BE2C (cell line): ENCODE measurements around the gene CPEB3.

Experiments
- DNase-seq: peaks from one replicate; pipeline ENCODE4 v3.0.0-alpha.2; 2020
- H3K27me3 ChIP-seq: fragments of 250-450 bp; sonication (Bioruptor Pico); 2 replicates; pipeline ENCODE4 v1.5.1; 2020; ENCODE audit warnings: mild to moderate bottlenecking
- H3K36me3 ChIP-seq: fragments of 250-450 bp; sonication (Bioruptor Pico); 2 replicates; pipeline ENCODE4 v1.5.1; 2020; ENCODE audit warnings: mild to moderate bottlenecking
- H3K4me1 ChIP-seq: fragments of 250-450 bp; sonication (Bioruptor Pico); 2 replicates; pipeline ENCODE4 v1.5.1; 2020
- H3K4me3 ChIP-seq: 2 replicates; pipeline ENCODE4 v1.5.1; 2011; ENCODE audit warnings: low read depth, low read length
- H3K9me3 ChIP-seq: fragments of 250-450 bp; sonication (Bioruptor Pico); 2 replicates; pipeline ENCODE4 v1.5.1; 2020
- CTCF ChIP-seq: IDR thresholded peaks from 2 replicates; pipeline ENCODE4 v1.5.1; 2012; ENCODE audit warnings: mild to moderate bottlenecking, low read depth, low read length

CPEB3 gene

GRCh38 chr10:92208736-92209135, 82.1 kb downstream of the CPEB3 start:
- Histone ChIP-seq H3K27me3 (no peaks in the 10 kb centered on the region), H3K4me1 (no peaks in the 10 kb centered on the region; the same call in 1 of the 2 replicates), H3K36me3 (no peaks in the 10 kb centered on the region), H3K4me3 (no peak overlapping the region), H3K9me3 (no peaks in the 10 kb centered on the region)
- no peak for DNase-seq
- TF ChIP-seq CTCF = no peak

GRCh38 chr10:92208157-92208720, 82.6 kb downstream of the CPEB3 start:
- H3K4me1 ChIP-seq = no peaks in the 10 kb centered on the region; the same call in 1 of the 2 replicates
- H3K4me3 ChIP-seq = no peak overlapping the region
- TF ChIP-seq CTCF = no peak
- no peak for DNase-seq
- H3K9me3 ChIP-seq = no peaks in the 10 kb centered on the region
- no peaks in the 10 kb centered on the region for H3K36me3 ChIP-seq
- H3K27me3 ChIP-seq = no peaks in the 10 kb centered on the region

DNA sequence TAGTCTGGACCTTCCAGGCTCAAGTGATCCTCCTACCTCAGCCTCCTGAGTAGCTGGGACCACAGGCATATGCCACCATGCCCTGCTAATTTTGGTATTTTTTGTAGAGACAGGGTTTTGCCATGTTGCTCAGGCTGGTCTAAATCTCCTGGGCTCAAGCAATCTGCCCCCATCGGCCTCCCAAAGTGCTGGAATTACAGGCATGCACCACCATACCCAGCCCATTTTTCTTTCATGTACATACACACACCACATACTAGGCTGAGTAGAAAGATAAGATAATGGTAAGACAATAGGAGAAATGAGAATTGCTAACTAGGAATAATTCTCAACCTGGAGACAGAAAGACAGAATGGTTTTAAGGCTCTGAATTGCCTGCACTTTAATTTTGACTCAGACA, 83.8 kb downstream of the CPEB3 start:
- no peak for TF ChIP-seq CTCF
- Histone ChIP-seq H3K36me3 (no peaks in the 10 kb centered on the region), H3K4me3 (no peak overlapping the region), H3K4me1 (no peaks in the 10 kb centered on the region; the same call in 1 of the 2 replicates), H3K27me3 (no peaks in the 10 kb centered on the region), H3K9me3 (no peaks in the 10 kb centered on the region)
- DNase-seq = no peak

DNA sequence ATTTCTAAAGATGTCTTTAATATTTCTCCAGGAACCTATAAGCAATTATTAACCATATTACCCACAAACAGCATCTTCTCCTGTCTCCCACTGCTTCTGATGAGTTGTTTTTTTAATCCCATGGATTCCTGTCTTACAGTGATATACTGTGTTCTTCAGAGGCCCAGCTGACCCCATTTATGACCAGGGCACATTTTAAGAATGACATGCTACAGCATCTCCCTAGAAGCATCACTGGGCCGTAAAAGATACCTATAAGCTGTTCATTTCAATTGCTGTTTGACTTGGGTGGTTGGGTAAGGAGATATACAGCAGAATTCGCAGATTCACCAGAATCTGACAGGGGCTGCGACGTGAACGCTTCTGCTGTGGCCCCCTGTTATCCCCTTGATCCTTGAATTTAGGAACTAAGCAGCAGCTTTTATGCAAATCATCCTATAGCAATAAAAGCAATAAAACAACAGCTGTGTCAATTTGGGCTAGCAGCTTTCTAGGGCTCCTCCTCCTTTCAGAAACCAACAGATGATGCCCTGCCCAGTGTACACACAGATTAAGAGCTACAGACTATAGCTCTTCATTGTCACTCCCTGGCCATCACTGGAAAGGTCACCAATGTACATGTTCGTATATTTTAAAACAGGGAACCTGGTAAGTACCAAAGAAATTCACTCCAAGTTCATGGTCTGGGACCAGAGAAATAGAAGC, 86.8 kb downstream of the CPEB3 start:
- no peaks in the 10 kb centered on the region for H3K27me3 ChIP-seq
- H3K9me3 ChIP-seq = no peaks in the 10 kb centered on the region
- H3K4me1 ChIP-seq = no peaks in the 10 kb centered on the region; the same call in 1 of the 2 replicates
- no peak for DNase-seq
- TF ChIP-seq CTCF = no peak
- H3K4me3 ChIP-seq = no peak overlapping the region
- no peaks in the 10 kb centered on the region for H3K36me3 ChIP-seq

- Histone ChIP-seq H3K36me3 (no peaks in the 10 kb centered on the region), H3K4me1 (no peaks in the 10 kb centered on the region), H3K4me3 (no peak overlapping the region), H3K27me3 (no peaks in the 10 kb centered on the region), H3K9me3 (no peaks in the 10 kb centered on the region)
- TF ChIP-seq CTCF = no peak
- no peak for DNase-seq
These were observed 88.3 kb downstream of the CPEB3 start for GRCh38 chr10:92202536-92202935.

DNA sequence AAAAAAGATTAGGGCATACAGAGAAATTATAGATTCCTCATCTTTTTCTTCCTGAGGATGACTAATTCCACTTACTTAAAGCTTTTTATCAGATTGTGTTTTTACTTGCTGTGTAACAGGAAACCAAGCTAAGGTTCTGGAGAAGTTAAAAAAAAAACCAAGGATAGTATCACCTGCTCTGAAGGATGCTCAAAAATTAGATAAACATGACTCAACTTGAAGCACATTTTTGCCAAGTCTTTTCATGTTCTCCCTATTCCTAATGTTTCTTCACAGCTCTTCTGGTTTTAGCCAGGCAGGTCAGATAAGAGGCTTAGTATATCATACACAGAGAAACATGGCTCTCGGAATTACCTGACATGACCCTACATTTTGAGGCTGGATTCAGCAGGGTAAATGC, 90.3 kb downstream of the CPEB3 start:
- H3K4me1 ChIP-seq = no peaks in the 10 kb centered on the region
- no peaks in the 10 kb centered on the region for H3K27me3 ChIP-seq
- H3K9me3 ChIP-seq = no peaks in the 10 kb centered on the region
- no peak overlapping the region for H3K4me3 ChIP-seq
- no peak for TF ChIP-seq CTCF
- H3K36me3 ChIP-seq = no peaks in the 10 kb centered on the region
- DNase-seq = no peak
